Left ventricle myocardium superior (tissue), 1 donor: ENCODE data around the gene ITPRIPL2. TPM values are rescaled to one million over a fixed set of nuclear protein-coding genes. Genes with fewer than 3 reads are reported as not detected.

Experiments
- ATAC-seq: fragments of 200-7000 bp; cut with Tn5 transposase; one replicate; pipeline ENCODE4 v1.9.1; 2020; ENCODE audit warnings: mild to moderate bottlenecking, moderate library complexity
- DNase-seq: peaks from one replicate; pipeline ENCODE4 v3.0.0-alpha.2; 2020
- intact Hi-C: fragments of 100-400 bp; cut with micrococcal nuclease; formaldehyde crosslinking; loops from one replicate; pipeline ENCODE4 v1.11.0; 2022
- total RNA-seq: library from RNA; stranded (reverse); fragmentation: NEBNext Ultra II Directional; extraction: Animal tissue kit (Norgen Biotek cat#: 25700); gene quantifications from one replicate; pipeline ENCODE4 v1.2.1, GENCODE V29; 2021
- donor health status: DM: no; HTN: yes; CAD: no; lungs with severe emphysema.

The ITPRIPL2 gene
- total RNA-seq, 1 donor from 2014 or later = 12.3 TPM

DNA sequence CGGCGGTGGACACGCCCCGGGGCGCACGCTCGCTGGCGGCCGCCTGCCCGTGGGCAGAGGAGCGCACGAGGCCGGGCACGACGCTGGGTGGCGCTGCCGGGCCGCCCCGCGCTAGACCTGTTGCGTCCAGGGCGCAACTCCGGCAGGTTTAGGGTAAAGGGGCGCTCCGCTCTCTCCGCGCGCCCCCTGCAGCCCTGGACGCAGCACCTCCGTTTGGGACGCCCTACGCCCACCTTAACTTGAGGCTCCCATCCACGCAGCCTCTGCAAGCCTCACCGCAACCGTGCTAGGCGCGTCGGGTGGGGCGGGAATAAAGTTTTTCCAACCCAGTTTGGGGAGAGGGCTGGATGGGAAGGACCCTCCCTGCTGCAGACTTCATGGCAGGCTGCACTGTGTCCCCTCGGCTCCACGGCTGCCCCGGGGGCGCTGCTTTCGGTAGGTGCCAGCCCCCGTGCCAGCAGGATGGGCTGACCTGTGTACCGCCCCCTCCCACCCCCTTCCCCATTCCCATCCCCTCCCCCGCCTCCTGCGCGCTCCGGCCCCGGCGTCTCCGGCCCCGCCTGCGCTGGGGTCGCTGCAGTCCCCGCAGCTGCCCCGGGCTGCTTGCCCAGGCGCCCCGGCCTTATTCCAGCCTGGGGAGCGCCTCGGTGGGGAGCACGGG is 54.1 kb downstream of the ITPRIPL2 start, which contains the start of gene SYT17:
Gene SYT17 (plus strand): TSS at position 531 of the 661 bp plus-strand sequence. CDS start 407 bp downstream, outside the sequence.
- intact Hi-C loops = no loop called here
- DNase-seq (peak; percentile 84), ATAC-seq (peak; percentile 95)

DNA sequence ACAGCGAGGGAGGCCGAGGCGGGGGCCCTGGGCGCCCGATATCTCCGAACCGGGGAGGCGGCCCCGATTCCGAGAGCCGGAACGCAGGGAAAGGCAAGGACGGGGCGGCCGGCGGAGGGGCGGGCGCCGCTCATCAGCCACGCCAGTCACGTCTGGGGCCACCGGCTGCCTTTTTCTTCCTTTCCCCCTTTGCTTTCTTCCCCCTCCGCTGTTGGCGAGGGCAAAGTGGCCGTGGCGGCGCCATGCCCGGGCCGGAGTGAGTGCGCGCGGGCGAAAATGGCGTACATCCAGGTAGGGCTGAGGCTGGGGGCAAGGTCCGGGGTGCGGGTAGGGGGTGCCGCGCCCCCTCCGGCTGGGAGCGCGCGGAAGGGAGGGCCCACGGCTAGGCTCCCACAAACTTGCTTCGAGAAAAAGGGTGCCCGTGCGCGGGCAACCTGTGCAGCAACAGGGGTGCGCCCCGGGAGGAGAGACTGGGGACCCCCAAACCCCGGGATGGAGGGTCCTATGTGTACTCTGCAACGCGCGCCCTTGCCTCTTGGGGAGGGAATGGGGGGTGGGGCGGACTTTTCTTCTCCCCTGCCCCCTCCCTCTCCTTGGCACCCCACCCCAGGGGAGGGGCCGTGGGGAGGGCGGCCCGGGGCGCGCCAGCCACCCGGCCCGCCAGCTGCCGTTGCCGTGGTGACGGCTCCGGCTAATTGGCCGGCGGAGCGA is 54.8 kb downstream of the ITPRIPL2 start:
- ATAC-seq (peak; percentile 70), DNase-seq (peak; percentile 54)
- intact Hi-C loops = no loop called here

DNA sequence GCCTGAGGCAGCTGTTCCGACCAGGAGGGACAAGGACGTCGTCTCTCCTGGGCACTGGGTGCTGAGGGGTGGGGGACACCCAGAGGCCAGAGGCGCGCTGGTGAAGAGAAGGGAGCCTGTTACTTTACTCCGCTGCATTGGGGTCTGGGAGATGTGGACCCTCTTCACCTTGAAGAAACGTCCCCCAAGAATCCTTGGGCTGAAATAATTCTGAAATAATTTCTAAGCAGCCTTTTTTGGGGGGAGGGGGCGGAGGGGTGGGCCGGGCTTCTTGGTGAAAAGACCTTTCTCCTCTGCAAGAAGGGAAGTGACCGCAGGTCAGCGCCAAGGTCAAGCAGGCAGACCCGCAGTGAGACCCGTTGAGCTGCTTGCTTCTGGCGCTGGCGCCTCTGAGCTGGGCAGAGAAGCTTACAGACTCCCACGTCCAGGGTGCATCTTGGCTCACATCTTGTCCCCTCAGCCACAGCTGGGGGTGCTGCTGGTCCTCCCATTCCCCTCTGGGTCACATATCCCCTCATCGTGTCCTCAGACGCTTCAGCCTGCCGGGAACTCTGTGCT is 55.4 kb downstream of the ITPRIPL2 start:
- no peak for DNase-seq
- intact Hi-C loops = no loop called here
- no peak for ATAC-seq

DNA sequence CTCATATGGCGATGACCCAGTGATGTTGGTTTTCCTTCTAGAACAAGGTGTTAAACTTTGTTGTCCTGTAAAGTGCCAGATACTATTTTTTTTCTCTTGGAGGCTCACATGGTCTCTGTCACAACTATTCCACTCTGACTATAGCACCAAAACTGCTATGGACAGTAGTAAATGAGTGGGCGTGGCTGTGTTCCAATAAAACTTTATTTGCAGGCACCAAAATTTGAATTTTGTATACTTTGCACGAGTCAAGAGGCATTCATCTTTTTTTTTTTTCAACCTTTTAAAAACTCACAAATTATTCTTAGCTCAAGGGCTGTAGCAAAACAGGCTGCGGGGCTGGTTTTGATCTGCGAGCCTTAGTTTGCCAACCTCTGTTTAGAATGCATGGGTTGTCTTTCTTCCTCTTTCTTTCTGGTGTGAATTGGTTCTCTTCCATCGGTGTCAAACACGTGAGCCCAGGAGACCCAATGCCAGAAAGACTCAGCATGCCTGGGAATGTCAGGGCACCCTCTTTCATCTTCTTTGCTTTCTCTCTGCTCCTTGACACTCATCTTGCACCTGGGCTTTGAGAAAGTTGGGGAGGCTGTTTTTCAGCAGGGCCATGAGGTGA is 56.4 kb downstream of the ITPRIPL2 start:
- intact Hi-C loops = no loop called here
- ATAC-seq (no peak), DNase-seq (no peak)

Other genes with a start within 250 kb of the ITPRIPL2 start
- 42.5 TPM for gene SMG1, start 187.6 kb upstream of the ITPRIPL2 start, total RNA-seq
- gene TMC7, start 130.0 kb upstream of the ITPRIPL2 start, total RNA-seq = 1.1 TPM
- gene COQ7, start 46.4 kb upstream of the ITPRIPL2 start, total RNA-seq = 40.1 TPM
- 0.64 TPM for gene SYT17, start 54.3 kb downstream of the ITPRIPL2 start, total RNA-seq
- not detected for gene CLEC19A, start 171.8 kb downstream of the ITPRIPL2 start, total RNA-seq